HL-60 (cell line): ENCODE results near the gene RAB36.
A peak's percentile ranks its signal among the peaks of the same experiment; 100 is the strongest.
"Not testable (repeated sequence)": the region's sequence is repeated elsewhere in the genome, so short reads cannot be mapped to it uniquely, and the experiment has no call there.

ENCODE experiments used
- DNase-seq, 2 experiments: peaks; one replicate each; pipeline ENCODE4 v3.0.0-alpha.2; 2010 to 2020; ENCODE audit warnings: low read depth in 1 of 2, low spot score in 1 of 2
- H3K27ac ChIP-seq: fragments of 250-450 bp; sonication (Bioruptor Pico); replicated peaks from 2 replicates; pipeline ENCODE4 v1.5.1; 2020; ENCODE audit warnings: mild to moderate bottlenecking, moderate library complexity
- H3K27me3 ChIP-seq: fragments of 250-450 bp; sonication (Bioruptor Pico); 2 replicates; pipeline ENCODE4 v1.5.1; 2021; ENCODE audit warnings: mild to moderate bottlenecking, moderate library complexity; ENCODE audit not compliant: insufficient read depth, poor library complexity, severe bottlenecking
- H3K4me3 ChIP-seq: replicated peaks from 2 replicates; pipeline ENCODE4 v1.5.1; 2011; ENCODE audit warnings: mild to moderate bottlenecking, control low read depth, low read length; ENCODE audit not compliant: insufficient read depth
- GABPA ChIP-seq: IDR thresholded peaks from 2 replicates; pipeline ENCODE4 v1.6.1; 2012; ENCODE audit warnings: low read depth
- POLR2AphosphoS5 ChIP-seq: IDR thresholded peaks from 2 replicates; pipeline ENCODE4 v1.6.1; 2012; ENCODE audit warnings: low read depth
- SPI1 ChIP-seq: IDR thresholded peaks from 2 replicates; pipeline ENCODE4 v1.6.1; 2012; ENCODE audit warnings: low read depth, mild to moderate bottlenecking, borderline replicate concordance
- TF ChIP-seq, protein P1 (sequence below): IDR thresholded peaks from one replicate; pipeline ENCODE4 v1.5.1; 2011; ENCODE audit warnings: low read length, control low read depth, inconsistent platforms; ENCODE audit not compliant: insufficient read depth
- TF ChIP-seq, protein P2 (sequence below): IDR thresholded peaks from 2 replicates; pipeline ENCODE4 v1.6.1; 2012; ENCODE audit warnings: low read depth; ENCODE audit not compliant: insufficient replicate concordance

RAB36 gene

DNA sequence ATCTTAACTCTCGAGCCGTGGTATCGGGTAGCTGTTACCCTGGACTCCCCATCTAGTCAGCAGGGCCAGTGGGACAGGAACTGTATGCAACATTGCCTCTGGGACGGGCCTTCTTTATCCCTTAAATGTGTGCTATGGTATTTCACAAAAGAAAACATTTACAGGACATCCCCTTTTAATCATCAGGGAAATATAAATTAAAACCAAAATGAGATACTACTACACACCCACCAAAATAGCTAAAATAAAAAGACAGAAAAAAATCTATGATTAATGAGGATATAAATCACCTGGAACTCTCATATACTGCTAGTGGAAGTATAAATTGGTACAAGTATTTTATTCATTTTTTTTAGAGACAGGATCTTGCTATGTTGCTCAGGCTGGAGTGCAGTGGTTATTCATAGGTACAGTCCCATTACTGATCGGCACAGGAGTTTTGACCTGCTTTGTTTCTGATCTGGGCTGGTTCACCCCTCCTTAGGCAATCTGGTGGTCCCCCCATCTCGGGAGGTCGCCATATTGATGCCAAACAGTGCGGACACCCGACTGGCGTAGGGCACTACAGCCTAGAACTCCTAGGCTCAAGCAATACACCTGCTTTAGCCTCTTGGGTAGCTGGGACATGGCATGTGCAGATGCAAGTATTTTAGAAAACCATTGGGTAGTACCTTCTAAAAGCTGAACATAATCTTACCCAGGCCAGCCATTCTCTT lies 12.7 kb upstream of the RAB36 start:
- no peak for TF ChIP-seq POLR2AphosphoS5
- no peak for TF ChIP-seq SPI1
- TF ChIP-seq, protein P1, sequence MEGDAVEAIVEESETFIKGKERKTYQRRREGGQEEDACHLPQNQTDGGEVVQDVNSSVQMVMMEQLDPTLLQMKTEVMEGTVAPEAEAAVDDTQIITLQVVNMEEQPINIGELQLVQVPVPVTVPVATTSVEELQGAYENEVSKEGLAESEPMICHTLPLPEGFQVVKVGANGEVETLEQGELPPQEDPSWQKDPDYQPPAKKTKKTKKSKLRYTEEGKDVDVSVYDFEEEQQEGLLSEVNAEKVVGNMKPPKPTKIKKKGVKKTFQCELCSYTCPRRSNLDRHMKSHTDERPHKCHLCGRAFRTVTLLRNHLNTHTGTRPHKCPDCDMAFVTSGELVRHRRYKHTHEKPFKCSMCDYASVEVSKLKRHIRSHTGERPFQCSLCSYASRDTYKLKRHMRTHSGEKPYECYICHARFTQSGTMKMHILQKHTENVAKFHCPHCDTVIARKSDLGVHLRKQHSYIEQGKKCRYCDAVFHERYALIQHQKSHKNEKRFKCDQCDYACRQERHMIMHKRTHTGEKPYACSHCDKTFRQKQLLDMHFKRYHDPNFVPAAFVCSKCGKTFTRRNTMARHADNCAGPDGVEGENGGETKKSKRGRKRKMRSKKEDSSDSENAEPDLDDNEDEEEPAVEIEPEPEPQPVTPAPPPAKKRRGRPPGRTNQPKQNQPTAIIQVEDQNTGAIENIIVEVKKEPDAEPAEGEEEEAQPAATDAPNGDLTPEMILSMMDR = no peak
- no peak for TF ChIP-seq GABPA
- TF ChIP-seq, protein P2, sequence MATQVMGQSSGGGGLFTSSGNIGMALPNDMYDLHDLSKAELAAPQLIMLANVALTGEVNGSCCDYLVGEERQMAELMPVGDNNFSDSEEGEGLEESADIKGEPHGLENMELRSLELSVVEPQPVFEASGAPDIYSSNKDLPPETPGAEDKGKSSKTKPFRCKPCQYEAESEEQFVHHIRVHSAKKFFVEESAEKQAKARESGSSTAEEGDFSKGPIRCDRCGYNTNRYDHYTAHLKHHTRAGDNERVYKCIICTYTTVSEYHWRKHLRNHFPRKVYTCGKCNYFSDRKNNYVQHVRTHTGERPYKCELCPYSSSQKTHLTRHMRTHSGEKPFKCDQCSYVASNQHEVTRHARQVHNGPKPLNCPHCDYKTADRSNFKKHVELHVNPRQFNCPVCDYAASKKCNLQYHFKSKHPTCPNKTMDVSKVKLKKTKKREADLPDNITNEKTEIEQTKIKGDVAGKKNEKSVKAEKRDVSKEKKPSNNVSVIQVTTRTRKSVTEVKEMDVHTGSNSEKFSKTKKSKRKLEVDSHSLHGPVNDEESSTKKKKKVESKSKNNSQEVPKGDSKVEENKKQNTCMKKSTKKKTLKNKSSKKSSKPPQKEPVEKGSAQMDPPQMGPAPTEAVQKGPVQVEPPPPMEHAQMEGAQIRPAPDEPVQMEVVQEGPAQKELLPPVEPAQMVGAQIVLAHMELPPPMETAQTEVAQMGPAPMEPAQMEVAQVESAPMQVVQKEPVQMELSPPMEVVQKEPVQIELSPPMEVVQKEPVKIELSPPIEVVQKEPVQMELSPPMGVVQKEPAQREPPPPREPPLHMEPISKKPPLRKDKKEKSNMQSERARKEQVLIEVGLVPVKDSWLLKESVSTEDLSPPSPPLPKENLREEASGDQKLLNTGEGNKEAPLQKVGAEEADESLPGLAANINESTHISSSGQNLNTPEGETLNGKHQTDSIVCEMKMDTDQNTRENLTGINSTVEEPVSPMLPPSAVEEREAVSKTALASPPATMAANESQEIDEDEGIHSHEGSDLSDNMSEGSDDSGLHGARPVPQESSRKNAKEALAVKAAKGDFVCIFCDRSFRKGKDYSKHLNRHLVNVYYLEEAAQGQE = no peak

DNA sequence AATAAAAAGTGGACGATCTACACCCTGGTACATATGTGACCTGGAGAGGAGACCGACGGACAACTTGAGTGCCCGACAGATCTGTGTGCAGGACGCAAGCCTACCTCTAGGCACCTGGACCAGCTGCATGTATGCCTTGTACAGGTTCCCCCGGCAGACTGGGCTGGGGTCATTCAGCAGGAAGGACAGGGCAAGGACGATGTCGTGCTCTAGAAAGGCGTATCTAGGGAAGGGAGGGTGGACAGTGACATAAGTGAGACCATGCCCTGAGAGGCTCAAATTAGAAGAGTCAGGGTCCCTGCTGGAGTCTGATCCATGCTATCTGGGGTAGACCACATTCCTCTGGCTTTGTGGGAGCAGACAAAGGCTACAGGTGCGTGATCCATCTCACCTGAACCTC lies 11.4 kb upstream of the RAB36 start:
- TF ChIP-seq POLR2AphosphoS5 (no peak), GABPA (no peak), SPI1 (no peak)
- TF ChIP-seq, protein P1 = no peak
- TF ChIP-seq, protein P2 = no peak
- Histone ChIP-seq H3K27me3 (no peaks in the 10 kb centered on the region), H3K27ac (no peak overlapping the region), H3K4me3 (no peak overlapping the region)
- no peak for DNase-seq

More for the DNA sequence above, 12.7 kb upstream of the RAB36 start:
- Histone ChIP-seq H3K27me3 (no peaks in the 10 kb centered on the region), H3K4me3 (no peak overlapping the region), H3K27ac (no peak overlapping the region)
- no peak for DNase-seq

DNA sequence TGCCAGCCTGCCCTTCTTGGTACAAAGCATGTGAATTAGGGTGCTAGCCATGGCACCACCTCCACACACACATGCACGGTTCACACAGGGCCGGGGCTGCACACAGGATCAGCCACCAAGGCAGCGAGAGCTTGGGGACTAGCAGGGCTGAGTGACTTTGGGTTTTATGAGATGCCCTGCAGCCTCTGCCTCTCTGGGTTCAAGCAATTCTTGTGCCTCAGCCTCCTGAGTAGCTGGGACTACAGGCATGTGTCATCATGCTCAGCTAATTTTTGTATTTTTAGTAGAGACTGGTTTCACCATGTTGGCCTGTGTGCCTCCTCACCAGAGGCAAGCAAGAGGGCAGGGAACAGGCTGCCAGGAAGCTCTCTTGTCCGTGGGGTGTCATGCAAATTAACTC lies 8.3 kb upstream of the RAB36 start:
- not testable (repeated sequence) for DNase-seq, H3K27ac ChIP-seq, H3K4me3 ChIP-seq, H3K27me3 ChIP-seq

DNA sequence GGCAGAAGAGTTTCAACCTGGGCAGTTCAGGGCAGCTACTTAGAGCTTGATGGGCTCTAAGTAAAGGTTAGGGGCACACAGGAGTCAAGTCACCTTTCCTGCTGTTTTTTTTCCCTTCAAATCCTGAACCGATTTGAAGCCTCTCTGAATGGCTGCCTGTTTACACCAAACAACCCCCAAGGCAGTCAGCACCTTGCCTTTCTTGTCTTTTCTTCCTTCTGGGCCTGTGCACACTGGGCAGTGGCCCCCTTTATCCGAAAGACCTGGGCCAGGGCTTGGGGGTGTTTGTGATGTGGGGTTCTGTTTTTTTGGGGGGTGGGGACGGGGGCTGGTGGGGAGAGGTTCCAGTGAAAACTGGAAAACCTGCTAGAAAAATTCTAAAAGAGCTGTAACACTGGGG lies 7.8 kb upstream of the RAB36 start:
- no peak for DNase-seq
- H3K4me3 ChIP-seq = no peak overlapping the region
- H3K27ac ChIP-seq = peak overlapping the region; percentile 56
- TF ChIP-seq GABPA (no peak), POLR2AphosphoS5 (no peak), SPI1 (no peak)
- TF ChIP-seq, protein P1 = no peak
- TF ChIP-seq, protein P2 = no peak
- no peaks in the 10 kb centered on the region for H3K27me3 ChIP-seq
